Neural progenitor cell (in vitro differentiated cells): Measurements from ENCODE around the gene UBR2.

Experiments used
- EZH2 ChIP-seq: fragments of 200-600 bp; sonication (generic); IDR thresholded peaks from 2 replicates; pipeline ENCODE4 v1.6.1; 2017; ENCODE audit warnings: antibody characterized with exemption, mild to moderate bottlenecking, moderate library complexity
- EZH2phosphoT487 ChIP-seq: fragments of 200-600 bp; sonication (generic); IDR thresholded peaks from 2 replicates; pipeline ENCODE4 v1.6.1; 2017; ENCODE audit warnings: antibody characterized with exemption
- TF ChIP-seq, protein P1 (sequence below): fragments of 200-600 bp; sonication (generic); IDR thresholded peaks from 2 replicates; pipeline ENCODE4 v1.5.1; 2017; ENCODE audit warnings: antibody characterized with exemption, mild to moderate bottlenecking

DNA sequence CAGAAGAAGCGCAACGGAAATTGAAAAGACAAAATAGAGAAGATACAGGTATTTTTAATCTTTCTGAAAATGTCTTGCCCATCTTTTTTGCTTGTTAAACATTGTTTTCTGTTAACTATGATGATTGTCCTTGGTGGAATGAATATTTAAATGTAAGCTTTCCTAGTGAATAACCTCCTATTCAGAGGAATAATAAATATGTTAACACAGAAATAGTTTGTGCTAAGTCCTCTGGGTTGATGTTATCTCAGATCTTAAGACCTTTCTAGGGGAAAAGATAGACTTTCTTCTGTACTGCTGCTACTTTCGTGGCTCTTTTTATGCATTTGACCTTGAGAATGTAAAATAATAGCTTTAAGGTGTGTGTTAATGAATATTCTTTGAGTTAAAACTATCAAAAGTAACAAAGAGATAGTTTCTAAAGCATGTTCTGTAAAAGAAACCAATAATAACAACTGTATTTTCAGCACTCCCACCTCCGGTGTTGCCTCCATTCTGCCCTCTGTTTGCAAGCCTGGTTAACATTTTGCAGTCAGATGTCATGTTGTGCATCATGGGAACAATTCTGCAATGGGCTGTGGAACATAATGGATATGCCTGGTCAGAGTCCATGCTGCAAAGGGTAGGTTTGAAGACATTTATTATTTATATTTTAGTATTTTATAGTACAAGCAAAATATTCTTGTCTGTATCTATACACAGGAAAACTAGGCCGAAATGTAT is 88.4 kb downstream of the UBR2 start:
- TF ChIP-seq, protein P1, sequence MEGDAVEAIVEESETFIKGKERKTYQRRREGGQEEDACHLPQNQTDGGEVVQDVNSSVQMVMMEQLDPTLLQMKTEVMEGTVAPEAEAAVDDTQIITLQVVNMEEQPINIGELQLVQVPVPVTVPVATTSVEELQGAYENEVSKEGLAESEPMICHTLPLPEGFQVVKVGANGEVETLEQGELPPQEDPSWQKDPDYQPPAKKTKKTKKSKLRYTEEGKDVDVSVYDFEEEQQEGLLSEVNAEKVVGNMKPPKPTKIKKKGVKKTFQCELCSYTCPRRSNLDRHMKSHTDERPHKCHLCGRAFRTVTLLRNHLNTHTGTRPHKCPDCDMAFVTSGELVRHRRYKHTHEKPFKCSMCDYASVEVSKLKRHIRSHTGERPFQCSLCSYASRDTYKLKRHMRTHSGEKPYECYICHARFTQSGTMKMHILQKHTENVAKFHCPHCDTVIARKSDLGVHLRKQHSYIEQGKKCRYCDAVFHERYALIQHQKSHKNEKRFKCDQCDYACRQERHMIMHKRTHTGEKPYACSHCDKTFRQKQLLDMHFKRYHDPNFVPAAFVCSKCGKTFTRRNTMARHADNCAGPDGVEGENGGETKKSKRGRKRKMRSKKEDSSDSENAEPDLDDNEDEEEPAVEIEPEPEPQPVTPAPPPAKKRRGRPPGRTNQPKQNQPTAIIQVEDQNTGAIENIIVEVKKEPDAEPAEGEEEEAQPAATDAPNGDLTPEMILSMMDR = no peak
- TF ChIP-seq EZH2 (no peak), EZH2phosphoT487 (no peak)
